ENCODE results near the gene PSMC4.
A peak's percentile ranks its signal among the peaks of the same experiment; 100 is the strongest.

PSMC4 gene

GRCh38 chr19:39983695-39984300 is 12.8 kb downstream of the PSMC4 start:
- DNase-seq (ENCODE audit: insufficient read length, low spot score) = no peak
- no peak for FAIRE-seq

DNA sequence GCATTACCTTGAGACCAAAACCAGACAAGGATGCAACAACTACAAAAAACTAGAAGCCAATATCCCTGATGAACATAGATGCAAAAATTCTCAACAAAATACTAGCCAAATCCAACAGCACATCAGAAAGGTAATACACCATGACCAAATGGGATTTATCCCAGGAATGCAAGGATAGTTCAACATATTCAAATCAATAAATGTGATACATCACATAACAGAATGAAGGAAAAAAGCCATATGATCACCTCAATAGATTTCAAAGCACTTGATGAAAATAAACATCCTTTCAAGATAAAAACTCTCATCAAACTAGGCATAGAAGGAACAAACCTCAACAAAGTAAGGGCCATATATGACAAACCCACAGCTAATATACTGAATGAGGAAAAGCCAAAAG is 15.7 kb downstream of the PSMC4 start:
- FAIRE-seq (peak; percentile 64), DNase-seq (ENCODE audit: insufficient read length, low spot score) (no peak)

GRCh38 chr19:39987167-39987566 is 16.2 kb downstream of the PSMC4 start:
- no peak for DNase-seq (ENCODE audit: insufficient read length, low spot score)
- no peak for FAIRE-seq

GRCh38 chr19:39987596-39987995 is 16.6 kb downstream of the PSMC4 start:
- FAIRE-seq (peak; percentile 52), DNase-seq (ENCODE audit: insufficient read length, low spot score) (no peak)

DNA sequence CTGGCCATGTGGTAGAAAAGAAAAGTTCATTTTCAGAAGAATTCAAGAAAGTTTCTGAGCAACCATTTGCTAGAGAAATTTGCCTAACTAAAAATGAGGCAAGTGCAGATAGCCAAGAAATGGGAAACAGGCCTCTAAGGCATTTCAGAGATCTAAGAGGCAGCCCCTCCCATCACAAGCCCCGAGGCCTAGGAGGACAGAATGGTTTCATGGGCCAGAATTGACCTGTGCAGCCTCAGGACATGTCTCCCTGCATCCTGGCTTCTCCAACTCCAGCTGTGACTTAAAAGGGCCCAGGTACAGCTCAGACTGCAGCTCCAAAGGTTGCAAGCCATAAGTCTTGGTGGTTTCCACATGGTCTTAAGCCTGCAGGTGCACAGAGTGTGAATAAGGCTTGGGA is 22.6 kb downstream of the PSMC4 start:
- FAIRE-seq = no peak

DNA sequence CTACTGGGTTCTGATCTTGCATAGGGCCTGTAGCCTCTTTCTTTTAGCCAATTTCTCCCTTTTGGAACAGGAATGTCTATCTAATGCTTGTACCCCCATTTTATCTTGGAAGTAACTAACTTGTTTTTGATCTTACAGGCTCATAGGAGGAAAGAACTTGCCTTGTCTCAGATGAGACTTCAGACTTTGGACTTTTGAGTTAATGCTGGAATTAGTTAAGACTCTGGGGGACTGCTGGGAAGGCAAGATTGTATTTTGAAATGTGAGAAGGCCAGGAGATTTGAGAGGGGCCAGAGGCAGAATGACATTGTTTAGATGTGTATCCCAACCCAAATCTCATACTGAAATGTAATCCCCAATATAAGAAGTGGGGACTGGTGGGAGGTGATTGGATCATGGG is 23.4 kb downstream of the PSMC4 start:
- DNase-seq (ENCODE audit: insufficient read length, low spot score) (no peak), FAIRE-seq (no peak)

More for the DNA sequence above, 22.6 kb downstream of the PSMC4 start:
- DNase-seq (ENCODE audit: insufficient read length, low spot score) = no peak

GRCh38 chr19:39995794-39996193 is 24.8 kb downstream of the PSMC4 start:
- DNase-seq (ENCODE audit: insufficient read length, low spot score) = no peak
- peak; percentile 40 for FAIRE-seq

- DNase-seq (ENCODE audit: insufficient read length, low spot score) = peak; percentile 20
- FAIRE-seq = peak; percentile 33
These were observed 25.3 kb downstream of the PSMC4 start for GRCh38 chr19:39996218-39996810.

GRCh38 chr19:39996811-39997637 is 26.1 kb downstream of the PSMC4 start, which contains the start of gene ZNF546:
ZNF546 (plus strand) TSS chr19:39997060; CDS start chr19:39998327, 1,267 bp downstream.
- peak; percentile 87 for DNase-seq (ENCODE audit: insufficient read length, low spot score)
- FAIRE-seq = peak; percentile 98

DNA sequence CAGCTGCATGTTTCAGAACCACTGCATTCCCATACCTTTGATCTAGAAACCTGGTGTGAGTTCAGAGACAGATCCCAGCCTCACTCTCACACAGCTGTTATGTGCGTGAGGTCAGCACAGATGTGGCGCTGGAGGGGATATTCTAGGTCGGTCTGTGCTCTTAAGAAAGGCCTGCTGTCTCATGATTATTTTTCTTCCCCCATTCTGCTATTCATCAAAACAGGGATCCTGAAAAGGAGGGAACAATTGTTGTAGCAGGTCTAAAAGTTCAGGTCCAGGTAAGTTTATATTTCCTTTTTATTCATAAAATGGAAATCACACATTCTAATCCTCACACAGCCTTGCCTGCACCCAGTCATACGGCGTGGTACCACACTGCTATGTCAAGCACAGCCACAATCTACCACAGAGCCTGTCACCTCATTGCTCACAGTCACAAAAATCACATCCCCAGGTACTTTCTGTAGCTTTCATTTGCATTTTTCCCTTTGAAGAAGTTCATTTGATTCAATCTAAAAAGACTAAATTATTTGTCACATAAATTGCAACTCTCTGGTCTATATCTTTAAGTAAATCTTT is 26.8 kb downstream of the PSMC4 start:
- DNase-seq (ENCODE audit: insufficient read length, low spot score) (no peak), FAIRE-seq (no peak)

DNA sequence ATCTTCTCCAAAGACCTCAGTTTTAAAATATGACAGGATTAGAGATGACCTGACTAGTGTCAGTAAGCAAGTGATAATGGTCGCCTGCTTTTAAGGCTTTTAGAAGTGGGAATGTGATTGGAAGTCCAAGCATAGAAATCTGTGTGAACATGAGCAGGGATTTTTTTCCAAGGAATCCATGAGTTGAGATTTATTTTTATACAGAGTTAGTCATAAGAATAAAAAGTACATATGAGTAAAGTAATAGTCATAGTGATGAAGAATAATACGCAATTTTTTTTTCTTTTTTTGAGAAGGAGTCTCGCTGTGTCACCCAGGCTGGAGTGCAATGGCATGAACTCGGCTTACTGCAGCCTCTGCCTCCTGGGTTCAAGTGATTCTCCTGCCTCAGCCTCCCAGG is 27.5 kb downstream of the PSMC4 start:
- FAIRE-seq (no peak), DNase-seq (ENCODE audit: insufficient read length, low spot score) (no peak)

GRCh38 chr19:40005691-40006272 is 34.8 kb downstream of the PSMC4 start:
- no peak for DNase-seq (ENCODE audit: insufficient read length, low spot score)

DNA sequence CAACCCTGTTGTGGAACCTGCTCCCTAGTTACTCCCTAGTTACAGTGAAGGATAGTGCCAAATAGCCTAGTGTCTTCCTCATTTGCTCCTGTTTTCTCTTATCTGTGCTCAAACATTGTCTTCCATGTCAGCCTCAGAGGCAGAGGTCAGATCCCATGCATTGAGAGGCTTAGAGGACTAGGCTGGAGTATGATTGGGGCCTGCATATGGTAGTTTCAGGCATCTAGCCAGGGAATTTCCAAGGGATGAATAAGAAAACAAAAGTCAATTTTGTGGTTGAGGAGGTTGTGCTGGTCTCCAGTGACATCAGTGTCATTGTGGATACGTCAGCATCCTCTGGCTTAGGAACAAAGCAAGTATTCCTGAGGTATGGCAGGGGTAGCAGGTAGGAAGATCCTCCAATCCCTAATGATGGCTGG is 35.3 kb downstream of the PSMC4 start:
- no peak for DNase-seq (ENCODE audit: insufficient read length, low spot score)
- FAIRE-seq = no peak

More at GRCh38 chr19:40005691-40006272, 34.8 kb downstream of the PSMC4 start:
- no peak for FAIRE-seq

GRCh38 chr19:40009674-40010073 is 38.7 kb downstream of the PSMC4 start:
- DNase-seq (ENCODE audit: insufficient read length, low spot score) (no peak), FAIRE-seq (no peak)

DNA sequence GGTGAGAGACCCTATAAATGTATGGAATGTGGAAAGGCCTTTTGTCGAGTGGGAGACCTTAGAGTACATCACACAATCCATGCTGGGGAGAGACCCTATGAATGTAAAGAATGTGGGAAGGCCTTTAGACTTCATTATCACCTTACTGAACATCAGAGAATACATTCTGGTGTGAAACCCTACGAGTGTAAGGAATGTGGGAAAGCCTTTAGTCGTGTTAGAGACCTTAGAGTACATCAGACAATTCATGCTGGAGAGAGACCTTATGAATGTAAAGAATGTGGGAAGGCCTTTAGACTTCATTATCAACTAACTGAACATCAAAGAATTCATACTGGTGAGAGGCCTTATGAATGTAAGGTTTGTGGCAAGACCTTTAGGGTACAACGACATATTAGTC is 43.0 kb downstream of the PSMC4 start:
- DNase-seq (ENCODE audit: insufficient read length, low spot score) (no peak), FAIRE-seq (no peak)

DNA sequence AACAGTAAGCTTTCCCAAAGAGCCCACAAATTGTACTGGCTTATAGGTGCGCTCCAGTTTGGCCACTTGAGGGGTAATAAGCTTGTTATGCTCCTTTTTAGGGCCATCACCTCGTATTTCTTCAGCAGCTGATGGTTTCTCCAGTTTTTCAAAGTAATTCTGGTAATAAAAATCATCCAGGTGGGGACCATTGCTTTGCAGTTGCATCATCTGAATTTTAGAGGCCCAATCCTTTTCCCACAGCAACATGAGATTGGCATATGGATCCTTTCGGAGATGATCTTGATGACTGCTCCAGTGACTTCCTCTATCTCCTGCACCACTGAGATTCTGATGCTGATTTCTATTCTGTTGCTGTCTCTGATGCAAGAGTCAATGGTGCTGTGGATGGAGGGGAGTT is 53.0 kb downstream of the PSMC4 start:
- no peak for FAIRE-seq

DNA sequence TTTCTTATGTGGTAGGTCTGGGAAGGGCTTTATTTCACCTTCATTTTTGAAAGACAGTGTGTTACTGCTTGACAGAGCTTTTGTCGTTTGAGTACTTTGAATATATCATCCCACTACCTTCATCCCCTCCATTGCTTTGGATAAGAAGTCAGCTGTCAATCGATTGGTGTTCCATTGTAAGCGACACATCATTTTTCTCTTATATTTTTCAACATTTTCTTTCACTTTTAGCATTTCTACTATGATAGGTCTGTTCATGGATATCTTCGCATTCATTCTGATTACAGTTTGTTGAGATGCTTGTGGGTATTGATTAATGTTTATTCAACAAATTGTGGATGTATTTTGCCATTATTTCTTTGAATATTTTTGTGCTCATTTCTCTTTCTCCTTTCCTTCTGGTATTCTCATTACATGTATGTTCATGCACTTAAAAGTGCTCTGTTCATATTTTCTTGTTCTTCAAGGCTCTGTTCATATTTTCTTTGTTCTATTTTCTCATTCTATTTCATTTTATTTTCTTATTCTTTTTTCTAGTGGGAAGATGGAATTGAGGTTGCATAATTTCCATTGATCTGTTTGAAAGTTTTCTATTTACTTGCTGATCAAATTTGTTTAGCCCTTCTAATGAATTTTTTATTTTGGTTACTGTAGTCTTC is 55.1 kb downstream of the PSMC4 start:
- DNase-seq (ENCODE audit: insufficient read length, low spot score) = no peak
- FAIRE-seq = no peak

More for the DNA sequence above, 53.0 kb downstream of the PSMC4 start:
- DNase-seq (ENCODE audit: insufficient read length, low spot score) = no peak

DNA sequence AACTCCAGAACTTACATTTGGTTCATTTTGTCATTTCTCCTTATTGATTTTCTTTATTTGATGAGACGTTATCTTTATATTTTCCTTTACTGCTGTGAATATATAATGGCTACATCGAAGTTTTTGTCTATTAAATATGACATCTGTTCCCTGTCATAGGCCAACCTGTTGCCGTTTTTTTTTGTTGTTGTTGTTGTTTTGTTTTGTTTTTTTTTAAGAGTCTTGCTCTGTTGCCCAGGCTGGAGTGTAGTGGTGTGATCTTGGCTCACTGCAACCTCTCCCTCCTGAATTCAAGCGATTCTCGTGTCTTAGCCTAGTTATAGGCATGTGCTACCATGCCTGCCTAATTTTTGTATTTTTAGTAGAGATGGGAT is 55.6 kb downstream of the PSMC4 start:
- no peak for FAIRE-seq
- no peak for DNase-seq (ENCODE audit: insufficient read length, low spot score)
